DND-41 (cell line): Measurements from ENCODE around the gene RAD51B.

Experiments
- ATAC-seq: fragments of 200-7000 bp; cut with Tn5 transposase; 3 replicates; pipeline ENCODE4 v1.9.1; 2021; ENCODE audit warnings: low read depth; ENCODE audit not compliant: insufficient read depth
- DNase-seq: peaks from one replicate; pipeline ENCODE4 v3.0.0-alpha.2; 2020
- H2AFZ ChIP-seq: 2 replicates; pipeline ENCODE4 v1.6.0; 2012; ENCODE audit warnings: low read depth, low read length
- H3K27ac ChIP-seq: 2 replicates; pipeline ENCODE4 v1.5.1; 2012; ENCODE audit warnings: low read length, inconsistent platforms
- H3K27me3 ChIP-seq: fragments of 200-600 bp; sonication (generic); 2 replicates; pipeline ENCODE4 v1.6.0; 2012; ENCODE audit warnings: low read length, mild to moderate bottlenecking, inconsistent platforms; ENCODE audit not compliant: insufficient read depth, poor library complexity
- H3K36me3 ChIP-seq: 2 replicates; pipeline ENCODE4 v1.5.1; 2012; ENCODE audit warnings: low read length, inconsistent platforms; ENCODE audit not compliant: insufficient read depth
- H3K4me1 ChIP-seq: 2 replicates; pipeline ENCODE4 v1.5.1; 2012; ENCODE audit warnings: mild to moderate bottlenecking, low read length; ENCODE audit not compliant: insufficient read depth
- H3K4me2 ChIP-seq: 2 replicates; pipeline ENCODE4 v1.6.0; 2012; ENCODE audit warnings: mild to moderate bottlenecking, moderate library complexity, low read length, inconsistent platforms; ENCODE audit not compliant: insufficient read depth
- H3K4me3 ChIP-seq, 2 experiments: fragments of 200-600 bp in 1 of 2; shearing (Covaris generic) in 1 of 2; 2 replicates each; pipeline ENCODE4 v1.5.1; 2012 to 2016; ENCODE audit warnings: inconsistent platforms in 2 of 2, low read length in 2 of 2, mild to moderate bottlenecking in 2 of 2, low read depth in 1 of 2, moderate library complexity in 1 of 2
- H3K79me2 ChIP-seq: 2 replicates; pipeline ENCODE4 v1.6.0; 2012; ENCODE audit warnings: low read length, inconsistent platforms; ENCODE audit not compliant: insufficient read depth
- H3K9ac ChIP-seq: 2 replicates; pipeline ENCODE4 v1.6.0; 2012; ENCODE audit warnings: low read depth, mild to moderate bottlenecking, inconsistent platforms, low read length, moderate library complexity
- H3K9me3 ChIP-seq: 2 replicates; pipeline ENCODE4 v1.5.1; 2012; ENCODE audit warnings: low read length, moderate library complexity, mild to moderate bottlenecking, inconsistent platforms; ENCODE audit not compliant: insufficient read depth, severe bottlenecking
- H4K20me1 ChIP-seq: 2 replicates; pipeline ENCODE4 v1.6.0; 2012; ENCODE audit warnings: low read length; ENCODE audit not compliant: insufficient read depth
- CTCF ChIP-seq: IDR thresholded peaks from 2 replicates; pipeline ENCODE4 v1.5.1; 2012; ENCODE audit warnings: borderline replicate concordance, low read length, moderate library complexity, mild to moderate bottlenecking; ENCODE audit not compliant: poor library complexity, severe bottlenecking; ENCODE audit errors: extremely low read depth
- EZH2 ChIP-seq: IDR thresholded peaks from 3 replicates; pipeline ENCODE4 v1.6.1; 2012; ENCODE audit warnings: borderline replicate concordance, low read depth, mild to moderate bottlenecking, moderate library complexity, low read length, inconsistent platforms; ENCODE audit not compliant: severe bottlenecking

Gene RAD51B

GRCh38 chr14:68103853-68104252 lies 284.3 kb downstream of the RAD51B start:
- no peak for ATAC-seq
- Histone ChIP-seq H3K4me3 (no peak overlapping the region), H3K9me3 (peaks cover 19% of the 10 kb centered on the region), H2AFZ (no peak overlapping the region), H4K20me1 (no peaks in the 10 kb centered on the region), H3K4me1 (no peaks in the 10 kb centered on the region), H3K27me3 (no peaks in the 10 kb centered on the region), H3K79me2 (no peaks in the 10 kb centered on the region), H3K27ac (no peak overlapping the region), H3K4me2 (no peak overlapping the region), H3K9ac (no peak overlapping the region), H3K36me3 (peaks cover 5% of the 10 kb centered on the region; the same call in 1 of the 2 replicates)
- TF ChIP-seq CTCF (no peak), EZH2 (no peak)
- DNase-seq: no peak

GRCh38 chr14:68104518-68104917 lies 284.9 kb downstream of the RAD51B start:
- H3K79me2 ChIP-seq: no peaks in the 10 kb centered on the region
- H3K9ac ChIP-seq: no peak overlapping the region

DNA sequence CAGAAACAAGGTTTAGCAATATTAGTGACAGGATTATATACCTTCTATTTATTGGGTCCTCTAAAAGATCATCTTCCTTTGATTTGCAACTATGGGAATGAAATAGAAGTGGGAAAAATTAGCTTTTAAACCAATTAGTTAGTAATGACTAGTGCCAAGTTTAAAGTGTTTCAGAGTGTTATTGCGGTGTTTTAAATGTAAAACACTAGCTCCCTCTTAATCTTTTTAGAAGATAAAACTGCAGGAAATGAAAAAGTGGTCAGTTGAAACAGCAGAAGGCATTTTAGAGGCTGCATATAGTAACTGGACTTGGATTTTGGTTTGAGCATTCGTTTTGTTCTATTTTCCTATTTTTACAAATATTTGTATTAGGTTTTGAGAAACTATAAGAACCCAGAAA lies 286.2 kb downstream of the RAD51B start:
- TF ChIP-seq CTCF: no peak
- no peak for TF ChIP-seq EZH2
- Histone ChIP-seq H3K9ac (no peak overlapping the region), H3K9me3 (peaks cover 15% of the 10 kb centered on the region), H3K4me1 (peaks cover 8% of the 10 kb centered on the region), H3K27ac (no peak overlapping the region), H3K79me2 (no peaks in the 10 kb centered on the region), H4K20me1 (no peaks in the 10 kb centered on the region), H3K27me3 (no peaks in the 10 kb centered on the region), H3K4me3 (no peak overlapping the region), H2AFZ (no peak overlapping the region), H3K4me2 (no peak overlapping the region), H3K36me3 (peaks cover 5% of the 10 kb centered on the region; the same call in 1 of the 2 replicates)
- ATAC-seq: no peak
- DNase-seq: no peak

More at GRCh38 chr14:68104518-68104917, 284.9 kb downstream of the RAD51B start:
- Histone ChIP-seq H3K4me2 (no peak overlapping the region), H3K36me3 (peaks cover 5% of the 10 kb centered on the region; the same call in 1 of the 2 replicates), H2AFZ (no peak overlapping the region), H3K4me1 (no peaks in the 10 kb centered on the region), H3K27me3 (no peaks in the 10 kb centered on the region), H3K27ac (no peak overlapping the region), H4K20me1 (no peaks in the 10 kb centered on the region), H3K9me3 (peaks cover 19% of the 10 kb centered on the region), H3K4me3 (no peak overlapping the region)
- DNase-seq (no peak), ATAC-seq (no peak)
- no peak for TF ChIP-seq EZH2

- no peaks in the 10 kb centered on the region for H3K27me3 ChIP-seq
- TF ChIP-seq CTCF (no peak), EZH2 (no peak)
- peaks cover 15% of the 10 kb centered on the region for H3K4me1 ChIP-seq
- peaks cover 5% of the 10 kb centered on the region; the same call in 1 of the 2 replicates for H3K36me3 ChIP-seq
- no peak overlapping the region for H2AFZ ChIP-seq
- H3K9ac ChIP-seq: no peak overlapping the region
- ATAC-seq: no peak
- no peak for DNase-seq
- no peak overlapping the region for H3K4me3 ChIP-seq
- no peaks in the 10 kb centered on the region for H4K20me1 ChIP-seq
- H3K9me3 ChIP-seq: peaks cover 9% of the 10 kb centered on the region
- no peaks in the 10 kb centered on the region for H3K79me2 ChIP-seq
- H3K4me2 ChIP-seq: no peak overlapping the region
- no peak overlapping the region for H3K27ac ChIP-seq
Observed at GRCh38 chr14:68106456-68106855, 286.9 kb downstream of the RAD51B start.
